Neutrophil (primary cell): ENCODE measurements around the gene STXBP5.

Source experiments
- H3K27ac ChIP-seq: fragments of 200-600 bp; sonication (generic); 2 replicates; pipeline ENCODE4 v1.5.1; 2016; ENCODE audit warnings: mild to moderate bottlenecking, moderate library complexity
- H3K27me3 ChIP-seq: fragments of 200-600 bp; sonication (generic); 2 replicates; pipeline ENCODE4 v1.6.0; 2016; ENCODE audit warnings: mild to moderate bottlenecking
- H3K36me3 ChIP-seq: fragments of 200-600 bp; sonication (generic); 2 replicates; pipeline ENCODE4 v1.5.1; 2017
- H3K4me1 ChIP-seq, 2 experiments: fragments of 200-600 bp in 1 of 2; sonication (generic) in 1 of 2; 1 replicate in 1 of 2; 2 replicates in 1 of 2; pipeline versions ENCODE4 v1.5.1 to v1.6.1; 2013 to 2016; ENCODE audit warnings: low read depth in 1 of 2, low read length in 1 of 2, mild to moderate bottlenecking in 1 of 2, moderate library complexity in 1 of 2; ENCODE audit not compliant: control insufficient read depth in 1 of 2, insufficient read depth in 1 of 2
- H3K4me3 ChIP-seq, 2 experiments: fragments of 200-600 bp in 1 of 2; sonication (generic) in 1 of 2; 1 replicate in 1 of 2; 2 replicates in 1 of 2; pipeline ENCODE4 v1.5.1; 2013 to 2016; ENCODE audit warnings: low read depth in 1 of 2, low read length in 1 of 2, mild to moderate bottlenecking in 1 of 2, moderate library complexity in 1 of 2
- H3K9me3 ChIP-seq: fragments of 200-600 bp; sonication (generic); 2 replicates; pipeline ENCODE4 v1.5.1; 2016
- CTCF ChIP-seq: fragments of 200-600 bp; sonication (generic); IDR thresholded peaks from 2 replicates; pipeline ENCODE4 v1.5.1; 2016; ENCODE audit warnings: antibody characterized with exemption

The STXBP5 gene

DNA sequence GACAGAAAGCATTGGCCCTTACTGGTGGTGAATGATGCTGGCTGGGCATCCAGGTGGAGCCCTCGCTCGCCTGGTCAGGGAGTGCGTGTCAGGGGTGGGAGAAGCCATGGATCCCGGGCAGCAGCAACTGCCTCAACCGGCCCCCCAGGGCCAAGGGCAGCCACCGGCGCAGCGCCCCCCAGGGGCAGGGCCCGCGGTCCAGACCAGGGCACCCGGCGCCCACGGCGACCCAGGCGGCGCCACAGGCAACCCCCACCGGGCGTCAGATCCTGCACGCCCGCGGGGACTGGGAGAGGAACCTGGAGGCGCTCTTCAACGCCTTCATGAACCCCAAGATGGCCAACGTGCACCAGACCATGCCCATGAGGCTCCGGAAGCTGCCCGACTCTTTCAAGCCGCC is 202.6 kb downstream of the STXBP5 start:
- H3K4me1 ChIP-seq = no peaks in the 10 kb centered on the region
- H3K9me3 ChIP-seq = no peaks in the 10 kb centered on the region
- TF ChIP-seq CTCF = no peak
- H3K4me3 ChIP-seq = no peak overlapping the region
- H3K27me3 ChIP-seq = no peaks in the 10 kb centered on the region
- no peak overlapping the region for H3K27ac ChIP-seq
- H3K36me3 ChIP-seq = no peaks in the 10 kb centered on the region

DNA sequence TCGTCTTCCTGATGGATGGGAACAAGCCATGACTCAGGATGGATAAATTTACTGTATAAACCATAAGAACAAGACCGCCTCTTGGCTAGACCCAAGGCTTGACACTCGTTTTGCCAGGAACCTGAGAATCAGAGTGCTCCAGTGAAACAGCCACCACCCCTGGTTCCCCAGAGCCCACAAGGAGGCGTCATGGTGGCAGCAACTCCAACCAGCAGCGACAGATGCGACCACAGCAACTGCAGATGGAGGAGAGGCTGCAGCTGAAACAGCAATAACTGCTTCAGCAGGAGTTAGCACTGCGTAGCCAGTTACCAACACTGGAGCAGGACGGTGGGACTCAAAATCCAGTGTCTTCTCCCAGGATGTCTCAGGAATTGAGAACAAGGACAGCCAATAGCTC is 203.4 kb downstream of the STXBP5 start:
- Histone ChIP-seq H3K27me3 (no peaks in the 10 kb centered on the region), H3K4me3 (no peak overlapping the region), H3K4me1 (no peaks in the 10 kb centered on the region), H3K9me3 (no peaks in the 10 kb centered on the region), H3K27ac (no peak overlapping the region), H3K36me3 (no peaks in the 10 kb centered on the region)
- no peak for TF ChIP-seq CTCF

- H3K4me1 ChIP-seq = no peaks in the 10 kb centered on the region
- no peak overlapping the region for H3K4me3 ChIP-seq
- H3K27me3 ChIP-seq = no peaks in the 10 kb centered on the region
- H3K36me3 ChIP-seq = no peaks in the 10 kb centered on the region
- no peak overlapping the region for H3K27ac ChIP-seq
- no peak for TF ChIP-seq CTCF
- H3K9me3 ChIP-seq = no peaks in the 10 kb centered on the region
Observed at GRCh38 chr6:147416622-147417021, 212.4 kb downstream of the STXBP5 start.

- TF ChIP-seq CTCF = no peak
- no peaks in the 10 kb centered on the region for H3K4me1 ChIP-seq
- H3K27me3 ChIP-seq = no peaks in the 10 kb centered on the region
- H3K27ac ChIP-seq = no peak overlapping the region
- H3K36me3 ChIP-seq = no peaks in the 10 kb centered on the region
- no peaks in the 10 kb centered on the region for H3K9me3 ChIP-seq
- H3K4me3 ChIP-seq = no peak overlapping the region
Observed at GRCh38 chr6:147417954-147418353, 213.7 kb downstream of the STXBP5 start.

DNA sequence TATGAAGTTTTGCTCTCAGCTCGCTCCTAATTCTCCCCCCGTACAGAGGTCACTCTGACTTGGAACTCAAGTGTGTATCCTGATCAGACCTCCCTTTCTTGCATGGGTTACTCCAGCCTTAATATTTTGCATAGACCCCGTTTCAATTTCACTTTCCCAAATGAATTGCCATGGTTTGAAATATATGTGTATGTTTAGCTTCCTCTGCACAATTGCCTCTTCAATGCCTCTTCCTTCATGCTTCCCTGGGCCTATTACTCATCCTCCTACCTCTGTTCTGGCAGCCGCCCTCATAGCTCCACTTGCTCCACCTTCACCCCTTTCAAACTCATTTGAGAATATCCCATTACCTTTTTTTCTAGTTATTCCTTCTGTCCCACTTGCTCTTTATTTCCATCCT is 214.3 kb downstream of the STXBP5 start:
- TF ChIP-seq CTCF = no peak
- no peak overlapping the region for H3K4me3 ChIP-seq
- H3K36me3 ChIP-seq = no peaks in the 10 kb centered on the region
- H3K9me3 ChIP-seq = no peaks in the 10 kb centered on the region
- H3K4me1 ChIP-seq = no peaks in the 10 kb centered on the region
- H3K27me3 ChIP-seq = no peaks in the 10 kb centered on the region
- H3K27ac ChIP-seq = no peak overlapping the region

GRCh38 chr6:147421903-147422302 is 217.7 kb downstream of the STXBP5 start:
- Histone ChIP-seq H3K27me3 (no peaks in the 10 kb centered on the region), H3K4me1 (no peaks in the 10 kb centered on the region), H3K4me3 (no peak overlapping the region), H3K9me3 (no peaks in the 10 kb centered on the region), H3K36me3 (no peaks in the 10 kb centered on the region), H3K27ac (no peak overlapping the region)
- TF ChIP-seq CTCF = no peak
